GM18951 (cell line): ENCODE results near the gene LMAN1L.

ENCODE experiments used
- POLR2A ChIP-seq: IDR thresholded peaks from 4 replicates; pipeline ENCODE4 v1.6.1; 2011; ENCODE audit warnings: mild to moderate bottlenecking; ENCODE audit not compliant: insufficient read length, insufficient read depth; ENCODE audit errors: extremely low read depth
- in situ Hi-C: fragments of 300-500 bp; cut with MboI; formaldehyde crosslinking; loops from one replicate; pipeline ENCODE4 v1.12.0; 2022; ENCODE audit warnings: low sequenced_read_pairs, mixed read lengths, inconsistent platforms; ENCODE audit not compliant: unreplicated experiment

LMAN1L gene

GRCh38 chr15:74837482-74838136 is 25.0 kb downstream of the LMAN1L start:
- no peak for TF ChIP-seq POLR2A
- in situ Hi-C loops, result no loop called here

GRCh38 chr15:74838137-74838516 is 25.5 kb downstream of the LMAN1L start:
- in situ Hi-C loops, result no loop called here
- no peak for TF ChIP-seq POLR2A

- no peak for TF ChIP-seq POLR2A
- in situ Hi-C loops, result no loop called here
These were observed 26.3 kb downstream of the LMAN1L start for GRCh38 chr15:74838746-74839525.

- in situ Hi-C loops, result loop anchor here (10.0 kb wide), 1 partner anchor 55 kb away; the partner anchor contains the start of gene MPI
- TF ChIP-seq POLR2A, result no peak
These were observed 27.1 kb downstream of the LMAN1L start for GRCh38 chr15:74839526-74840395.

GRCh38 chr15:74840851-74841775 is 28.5 kb downstream of the LMAN1L start:
- in situ Hi-C loops, result loop anchor here (10.0 kb wide), 1 partner anchor 54 kb away; the partner anchor contains the start of gene MPI

DNA sequence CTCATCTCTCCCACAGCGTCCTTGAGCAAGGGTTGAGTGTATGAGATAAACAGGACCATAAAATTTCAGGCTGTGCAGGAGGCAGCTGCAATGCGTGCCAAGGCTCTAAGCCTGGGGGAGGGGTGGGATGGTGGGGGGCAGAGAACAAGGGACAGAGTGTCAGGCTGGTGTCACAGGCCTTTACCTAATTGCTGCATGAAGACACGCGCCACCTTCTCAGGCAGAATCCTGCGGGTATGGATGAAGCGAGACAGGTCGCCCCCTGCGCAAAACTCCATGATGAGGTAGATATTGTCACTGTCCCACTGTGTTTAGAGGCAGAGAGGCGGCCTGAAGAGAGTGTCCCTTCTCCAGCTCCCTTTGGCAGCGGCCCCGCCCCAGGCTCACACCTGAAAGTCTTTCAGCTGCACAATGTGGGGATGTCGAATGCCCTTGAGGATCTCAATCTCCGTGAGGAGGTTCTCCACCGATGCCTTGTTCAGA is 29.3 kb downstream of the LMAN1L start:
- in situ Hi-C loops, result loop anchor here (10.0 kb wide), 1 partner anchor 53 kb away; the partner anchor contains the start of gene MPI

More at GRCh38 chr15:74840851-74841775, 28.5 kb downstream of the LMAN1L start:
- TF ChIP-seq POLR2A, result no peak

GRCh38 chr15:74842581-74843444 is 30.2 kb downstream of the LMAN1L start, which contains the start of gene ULK3:
TSS of gene ULK3 (minus strand) at chr15:74843156. CDS start at chr15:74843105, 51 bp downstream.
- in situ Hi-C loops, result loop anchor here (10.0 kb wide), 1 partner anchor 52 kb away; the partner anchor contains the start of gene MPI
- TF ChIP-seq POLR2A, result peak; percentile 67

More for the DNA sequence above, 29.3 kb downstream of the LMAN1L start:
- TF ChIP-seq POLR2A, result no peak

GRCh38 chr15:74843445-74843828 is 30.8 kb downstream of the LMAN1L start:
- no peak for TF ChIP-seq POLR2A
- in situ Hi-C loops, result loop anchor here (10.0 kb wide), 1 partner anchor 51 kb away; the partner anchor contains the start of gene MPI

DNA sequence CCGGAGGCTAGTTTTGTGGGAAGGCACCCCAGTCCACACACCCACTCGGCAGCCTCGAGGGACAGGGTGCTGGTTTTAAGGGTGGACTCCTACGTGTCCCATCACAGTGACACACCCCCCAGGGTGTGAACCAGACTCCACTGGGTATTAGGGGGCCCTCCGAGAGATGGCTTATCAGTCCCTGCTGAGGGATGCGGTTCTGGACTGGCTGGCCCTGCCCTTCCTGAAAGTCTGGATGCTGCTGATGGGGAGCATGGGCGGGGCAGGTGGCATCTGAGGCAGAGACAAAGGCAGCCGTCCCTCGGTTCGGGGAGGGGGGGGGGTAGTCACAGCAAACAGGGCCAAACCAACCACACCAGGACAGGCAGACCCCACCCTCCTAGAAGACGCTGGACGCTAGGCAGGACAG is 31.3 kb downstream of the LMAN1L start:
- in situ Hi-C loops, result loop anchor here (10.0 kb wide), 1 partner anchor 51 kb away; the partner anchor contains the start of gene MPI
- TF ChIP-seq POLR2A, result no peak

- in situ Hi-C loops, result loop anchor here (10.0 kb wide), 1 partner anchor 50 kb away; the partner anchor contains the start of gene MPI
- TF ChIP-seq POLR2A, result no peak
These were observed 31.9 kb downstream of the LMAN1L start for GRCh38 chr15:74844319-74845207.
